GM13976 (cell line): Measurements from ENCODE around the gene FAR1.

Experiments used
- DNase-seq: peaks from one replicate; pipeline ENCODE4 v3.0.0; 2012; ENCODE audit warnings: low spot score
- CTCF ChIP-seq: IDR thresholded peaks from 2 replicates; pipeline ENCODE4 v1.5.1; 2012; ENCODE audit warnings: borderline replicate concordance, mild to moderate bottlenecking; ENCODE audit not compliant: insufficient read depth; ENCODE audit errors: extremely low read depth, missing control alignments, control extremely low read depth
- in situ Hi-C: fragments of 300-500 bp; cut with MboI; formaldehyde crosslinking; loops from one replicate; pipeline ENCODE4 v1.12.0; 2022; ENCODE audit warnings: low sequenced_read_pairs, mixed read lengths, inconsistent platforms; ENCODE audit not compliant: unreplicated experiment

The FAR1 gene

DNA sequence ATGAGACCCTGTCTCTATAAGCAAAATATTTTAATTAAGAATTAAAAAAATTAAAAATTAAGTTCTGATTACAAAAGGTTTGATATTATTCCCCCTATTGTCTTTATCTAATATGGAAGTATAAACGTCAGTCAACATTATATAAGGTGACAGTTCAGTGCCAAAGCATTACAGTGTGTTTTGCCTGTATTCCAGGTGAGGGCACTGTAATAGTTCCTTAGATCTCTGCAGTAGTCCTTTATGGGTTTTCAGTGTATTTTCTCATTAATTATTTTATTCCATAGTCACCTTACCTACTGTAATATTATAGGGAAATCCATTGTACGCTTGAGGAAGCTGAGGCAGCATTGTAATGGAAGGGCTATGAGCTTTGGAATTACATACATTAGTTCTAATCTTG, 33.0 kb downstream of the FAR1 start:
- in situ Hi-C loops, result no loop called here
- no peak for DNase-seq
- no peak for TF ChIP-seq CTCF

DNA sequence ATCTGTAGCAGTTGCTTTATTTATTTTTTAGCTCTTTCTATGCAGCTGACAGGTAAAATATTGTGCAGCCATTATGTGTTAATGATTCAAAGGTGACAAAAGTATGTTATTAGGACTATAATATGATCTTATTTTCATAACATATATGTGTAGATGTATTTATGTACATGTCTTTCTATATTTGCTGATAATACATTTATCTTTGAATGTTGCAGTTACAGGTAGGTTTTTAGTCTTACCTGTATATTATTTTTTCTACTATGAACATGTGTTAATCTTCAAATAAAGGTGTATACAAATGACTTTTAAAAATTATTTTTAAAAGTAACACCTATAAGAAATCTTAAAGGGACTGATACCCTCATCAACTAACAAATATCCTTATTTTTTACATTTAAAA, 33.6 kb downstream of the FAR1 start:
- TF ChIP-seq CTCF, result no peak
- no peak for DNase-seq
- in situ Hi-C loops, result no loop called here

- TF ChIP-seq CTCF, result no peak
- in situ Hi-C loops, result no loop called here
- DNase-seq, result no peak
Observed at GRCh38 chr11:13705710-13706109, 37.2 kb downstream of the FAR1 start.

DNA sequence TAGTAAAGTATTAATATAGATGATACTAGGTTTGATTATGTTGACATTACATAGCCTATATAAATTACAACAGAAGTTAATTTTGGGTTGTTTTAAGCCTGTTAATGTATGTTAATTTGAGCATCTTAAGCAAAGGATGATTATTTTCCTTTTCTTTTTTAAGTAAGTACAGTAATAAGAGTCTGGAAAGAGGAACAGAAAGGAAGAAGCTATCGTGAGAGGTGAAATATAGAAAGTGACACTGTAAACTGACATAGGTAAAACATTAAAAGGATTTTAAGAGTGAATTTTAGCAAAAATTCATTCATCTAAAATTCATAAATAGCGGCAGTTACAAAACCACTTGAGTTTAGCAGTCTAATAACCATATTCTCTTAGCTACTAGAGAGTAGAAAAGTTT, 45.5 kb downstream of the FAR1 start:
- in situ Hi-C loops, result no loop called here
- DNase-seq, result no peak

GRCh38 chr11:13717331-13717730, 48.9 kb downstream of the FAR1 start:
- no peak for TF ChIP-seq CTCF
- no peak for DNase-seq
- in situ Hi-C loops, result no loop called here

More for the DNA sequence above, 45.5 kb downstream of the FAR1 start:
- TF ChIP-seq CTCF, result no peak

DNA sequence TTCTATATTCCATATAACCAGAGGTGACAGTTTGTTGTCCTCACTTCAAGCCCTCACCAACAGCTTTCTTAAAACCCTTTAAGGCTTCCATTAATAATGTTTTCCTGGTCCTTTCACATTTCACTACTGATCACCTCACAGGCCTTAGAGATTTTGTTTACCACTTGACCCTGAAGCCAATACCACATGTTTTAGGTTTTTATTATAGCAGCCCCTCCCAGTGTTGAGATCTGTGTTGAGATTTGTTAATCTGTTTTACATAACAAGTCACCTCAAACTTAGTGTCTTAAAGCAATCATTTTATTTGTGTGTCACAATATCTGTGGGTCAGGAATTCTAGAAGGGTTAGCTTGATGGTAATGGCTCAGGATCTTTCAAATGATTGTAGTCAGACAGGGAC, 49.9 kb downstream of the FAR1 start:
- in situ Hi-C loops, result no loop called here
- DNase-seq, result no peak
- TF ChIP-seq CTCF, result no peak

GRCh38 chr11:13720940-13721339, 52.5 kb downstream of the FAR1 start:
- no peak for TF ChIP-seq CTCF
- in situ Hi-C loops, result no loop called here

More at GRCh38 chr11:13720940-13721339, 52.5 kb downstream of the FAR1 start:
- DNase-seq, result no peak
